Measurements from ENCODE around the gene HPS1.

DNA sequence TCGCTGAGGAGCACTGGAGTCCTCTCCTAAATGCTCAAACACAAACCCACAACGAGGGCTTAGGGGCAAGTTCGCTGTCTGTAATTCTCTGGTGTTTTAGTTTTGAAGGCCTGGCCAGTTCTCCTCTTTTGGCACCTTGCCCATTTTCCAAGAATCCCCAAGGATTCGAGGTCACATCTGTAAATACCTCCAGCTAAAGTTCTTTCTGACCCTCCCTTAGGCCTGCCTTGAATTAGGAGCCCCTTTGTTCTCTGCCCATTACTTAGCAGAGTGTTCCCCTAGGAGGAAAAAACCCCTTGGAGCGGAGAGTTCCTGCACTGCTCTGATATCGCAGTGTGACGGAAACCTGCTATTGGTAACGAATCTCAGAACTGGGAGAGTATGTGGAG is 31.0 kb downstream of the HPS1 start:
- no peak for TF ChIP-seq POLR2A (IDR thresholded peaks at IDR 0.05)
- TF ChIP-seq, protein P1, sequence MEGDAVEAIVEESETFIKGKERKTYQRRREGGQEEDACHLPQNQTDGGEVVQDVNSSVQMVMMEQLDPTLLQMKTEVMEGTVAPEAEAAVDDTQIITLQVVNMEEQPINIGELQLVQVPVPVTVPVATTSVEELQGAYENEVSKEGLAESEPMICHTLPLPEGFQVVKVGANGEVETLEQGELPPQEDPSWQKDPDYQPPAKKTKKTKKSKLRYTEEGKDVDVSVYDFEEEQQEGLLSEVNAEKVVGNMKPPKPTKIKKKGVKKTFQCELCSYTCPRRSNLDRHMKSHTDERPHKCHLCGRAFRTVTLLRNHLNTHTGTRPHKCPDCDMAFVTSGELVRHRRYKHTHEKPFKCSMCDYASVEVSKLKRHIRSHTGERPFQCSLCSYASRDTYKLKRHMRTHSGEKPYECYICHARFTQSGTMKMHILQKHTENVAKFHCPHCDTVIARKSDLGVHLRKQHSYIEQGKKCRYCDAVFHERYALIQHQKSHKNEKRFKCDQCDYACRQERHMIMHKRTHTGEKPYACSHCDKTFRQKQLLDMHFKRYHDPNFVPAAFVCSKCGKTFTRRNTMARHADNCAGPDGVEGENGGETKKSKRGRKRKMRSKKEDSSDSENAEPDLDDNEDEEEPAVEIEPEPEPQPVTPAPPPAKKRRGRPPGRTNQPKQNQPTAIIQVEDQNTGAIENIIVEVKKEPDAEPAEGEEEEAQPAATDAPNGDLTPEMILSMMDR (IDR thresholded peaks at IDR 0.05), result no peak
